Mammary epithelial cell (primary cell): ENCODE measurements around the gene GPR89B.
"Not testable (repeated sequence)": the region's sequence is repeated elsewhere in the genome, so short reads cannot be mapped to it uniquely, and the experiment has no call there.

ENCODE experiments used
- CTCF ChIP-seq, 2 donors: IDR thresholded peaks in 1 of 2; conservative IDR thresholded peaks in 1 of 2; 2 replicates each; pipeline ENCODE4 v1.5.1; 2011 to 2012; ENCODE audit warnings: inconsistent platforms in 2 of 2, low read length in 2 of 2, mild to moderate bottlenecking in 2 of 2, control low read depth in 1 of 2, low read depth in 1 of 2; ENCODE audit not compliant: insufficient read depth in 1 of 2; ENCODE audit errors: extremely low read depth in 1 of 2
- EZH2 ChIP-seq: IDR thresholded peaks from 2 replicates; pipeline ENCODE4 v1.6.1; 2012; ENCODE audit warnings: low read length, inconsistent platforms, borderline replicate concordance

DNA sequence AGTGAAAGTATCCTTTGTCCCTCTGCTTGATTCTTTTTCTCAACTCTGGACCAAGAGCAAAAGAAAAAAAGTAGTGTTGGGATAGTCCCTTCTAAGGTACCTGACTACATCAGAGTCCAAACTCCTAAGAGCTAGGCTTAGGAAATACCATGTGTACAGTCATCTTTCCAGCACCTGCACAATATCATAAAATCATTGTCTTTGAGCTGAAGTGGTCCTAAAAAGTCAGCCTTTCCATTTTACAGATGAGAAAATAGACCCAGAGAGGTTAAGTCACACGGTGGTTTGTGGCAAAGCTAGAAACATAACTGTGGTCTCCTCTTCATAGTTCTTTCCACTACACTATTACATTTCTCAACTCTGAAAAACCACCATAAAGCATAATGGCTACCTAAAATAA is 38.4 kb downstream of the GPR89B start:
- TF ChIP-seq CTCF (conservative IDR thresholded peaks at IDR 0.05 in 1 of 2, IDR thresholded peaks at IDR 0.05 in 1 of 2; ENCODE audit: extremely low read depth in 1 of 2, insufficient read depth in 1 of 2, low read depth in 1 of 2, low read length in 2 of 2); EZH2: not testable (repeated sequence)
